Measurements from ENCODE around the gene MGST2. TPM values are rescaled to one million over a fixed set of nuclear protein-coding genes. Genes with fewer than 3 reads are reported as not detected.
A peak's percentile ranks its signal among the peaks of the same experiment; 100 is the strongest.

MGST2 gene
- total RNA-seq, 1 donor from 2014 or later = 42.8 TPM

DNA sequence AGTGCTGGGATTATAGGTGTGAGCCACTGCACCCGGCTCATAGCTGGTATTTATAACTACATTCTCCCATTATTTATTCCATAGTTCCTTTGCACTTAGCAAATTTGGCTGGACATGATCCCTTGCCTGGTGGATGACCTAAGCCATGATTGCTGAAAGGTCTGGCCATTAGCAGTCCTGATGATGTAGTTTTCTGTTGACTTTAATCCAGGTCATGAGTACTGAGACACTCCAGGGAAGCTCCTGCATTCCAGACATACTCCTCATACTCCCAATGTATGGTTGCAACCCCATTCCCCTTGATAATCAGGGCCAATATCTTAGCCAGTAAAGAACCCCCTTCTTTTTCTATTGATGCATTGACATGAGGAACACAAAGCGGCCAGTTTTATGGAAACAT is 24.4 kb upstream of the MGST2 start:
- intact Hi-C loops (cut with DNase I) = loop anchor here (5.0 kb wide), 1 partner anchor 719 kb away; no protein-coding TSS in a partner anchor
- ATAC-seq (no peak), DNase-seq (ENCODE audit: low spot score) (no peak)

DNA sequence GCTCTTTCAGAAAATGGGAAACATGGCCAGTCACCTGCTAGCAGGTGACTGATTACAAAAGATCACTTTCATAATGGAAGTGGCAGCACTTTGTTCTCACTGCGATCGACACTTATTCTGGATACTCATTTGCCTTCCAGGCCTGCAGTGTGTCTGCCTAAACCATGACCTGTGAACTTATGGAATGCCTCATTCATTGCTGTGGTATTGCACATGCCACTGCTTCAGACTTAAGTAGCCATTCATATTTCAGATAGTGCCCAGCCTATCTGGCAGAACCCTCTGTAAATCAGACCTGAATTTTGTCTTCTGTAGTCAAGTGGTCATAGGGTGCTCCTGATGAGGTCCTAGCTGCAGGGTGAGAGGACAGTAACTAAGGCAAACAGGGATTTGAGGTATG is 23.3 kb upstream of the MGST2 start:
- intact Hi-C loops (cut with DNase I) = loop anchor here (5.0 kb wide), 1 partner anchor 720 kb away; no protein-coding TSS in a partner anchor
- ATAC-seq = no peak
- DNase-seq (ENCODE audit: low spot score) = no peak

DNA sequence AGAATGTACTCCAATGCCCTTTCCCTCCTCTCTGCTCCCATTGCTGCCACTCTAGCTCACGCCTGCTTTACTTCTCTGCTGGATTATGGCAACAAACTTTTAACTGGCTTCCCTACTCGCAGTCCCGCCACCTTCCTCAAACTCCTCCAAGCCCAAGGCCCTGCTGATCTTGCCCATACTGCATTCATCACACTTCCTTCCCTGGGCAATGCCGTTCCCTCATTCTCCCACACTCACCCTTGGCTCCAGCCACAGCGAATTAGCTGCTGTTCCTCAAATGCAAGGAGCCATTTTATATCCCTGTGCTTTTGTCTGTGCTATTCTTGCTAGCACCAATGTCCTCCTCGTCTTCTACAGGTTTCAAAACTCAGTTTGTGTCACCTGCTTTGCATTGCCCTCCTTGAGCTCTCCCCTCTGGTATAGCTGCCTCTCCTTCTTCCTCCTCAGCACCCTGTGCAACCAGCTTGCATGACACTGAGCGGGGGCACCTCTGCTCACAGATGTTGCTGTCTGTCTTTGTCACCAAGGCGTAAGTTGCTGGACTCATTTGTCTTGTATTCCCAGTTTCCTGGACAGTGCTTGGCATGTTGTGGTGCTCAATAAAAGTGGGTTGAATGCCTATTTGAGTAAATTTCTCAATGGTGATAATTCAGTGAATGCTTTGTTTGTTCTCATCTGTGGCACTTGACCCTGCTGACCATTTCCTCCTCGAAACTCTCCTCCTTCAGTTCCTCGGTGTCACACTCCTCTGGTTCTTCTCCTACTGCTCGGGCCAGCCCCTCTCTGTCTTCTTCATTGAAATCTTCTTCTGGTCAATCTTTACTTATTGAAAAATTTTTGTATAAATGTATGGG is 22.4 kb upstream of the MGST2 start:
- ATAC-seq = no peak
- intact Hi-C loops (cut with DNase I) = loop anchor here (5.0 kb wide), 1 partner anchor 721 kb away; no protein-coding TSS in a partner anchor
- DNase-seq (ENCODE audit: low spot score) = no peak

DNA sequence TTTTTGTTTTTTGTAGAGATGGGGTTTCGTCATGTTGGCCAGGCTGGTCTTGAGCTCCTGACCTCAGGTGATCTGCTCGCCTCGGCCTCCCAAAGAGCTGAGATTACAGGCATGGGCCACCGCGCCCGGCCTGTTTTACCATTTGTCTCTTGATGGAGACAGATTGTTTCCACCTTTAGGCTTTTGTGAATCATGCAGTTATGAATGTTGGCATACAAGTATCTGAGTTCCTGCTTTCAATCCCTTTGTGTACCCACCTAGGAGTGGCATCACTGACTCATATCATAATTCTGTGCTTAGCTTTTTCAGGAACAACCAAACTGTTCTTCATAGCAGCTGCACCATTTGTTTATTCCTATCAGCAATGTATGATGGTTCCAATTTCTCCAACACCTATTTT is 20.2 kb upstream of the MGST2 start:
- intact Hi-C loops (cut with DNase I) = no loop called here
- DNase-seq (ENCODE audit: low spot score) (no peak), ATAC-seq (no peak)

DNA sequence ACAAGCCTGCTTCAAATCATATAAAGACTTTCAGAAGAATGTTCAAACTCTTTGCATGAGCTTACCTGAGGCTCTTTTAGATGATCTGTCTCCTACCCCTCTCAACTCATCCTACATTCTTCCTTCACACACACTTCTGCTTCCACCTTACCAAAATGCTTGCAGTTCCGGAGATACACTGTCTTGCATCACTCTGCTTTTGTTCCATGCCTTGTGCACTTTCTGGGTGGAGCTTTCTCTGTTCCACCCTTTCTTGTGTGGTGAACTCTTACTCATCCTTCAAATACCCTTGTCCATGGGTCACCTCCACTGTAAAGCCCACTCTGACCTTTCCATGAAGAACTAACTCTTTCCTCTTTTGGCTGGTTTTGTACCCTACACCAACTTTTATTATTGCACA is 18.4 kb upstream of the MGST2 start:
- intact Hi-C loops (cut with DNase I) = no loop called here
- ATAC-seq = no peak
- DNase-seq (ENCODE audit: low spot score) = no peak

DNA sequence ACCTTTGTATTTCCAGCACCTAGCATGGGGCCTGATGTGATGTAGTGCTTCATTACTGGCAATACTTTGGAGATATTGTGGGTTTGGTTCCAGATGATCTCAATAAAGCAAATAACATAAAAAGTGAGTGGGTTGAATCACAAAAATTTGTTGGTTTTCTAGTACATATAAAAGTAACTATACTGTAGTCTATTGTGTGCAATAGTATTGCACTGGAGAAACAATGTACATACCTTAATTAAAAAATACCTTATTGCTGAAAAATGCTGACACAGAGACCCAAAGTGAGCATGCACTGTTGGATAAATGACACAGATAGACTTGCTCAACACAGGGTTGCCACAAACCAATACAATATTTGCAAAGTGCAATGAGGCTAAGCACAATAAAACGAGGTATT is 17.7 kb upstream of the MGST2 start:
- intact Hi-C loops (cut with DNase I) = no loop called here
- ATAC-seq (no peak), DNase-seq (ENCODE audit: low spot score) (no peak)

DNA sequence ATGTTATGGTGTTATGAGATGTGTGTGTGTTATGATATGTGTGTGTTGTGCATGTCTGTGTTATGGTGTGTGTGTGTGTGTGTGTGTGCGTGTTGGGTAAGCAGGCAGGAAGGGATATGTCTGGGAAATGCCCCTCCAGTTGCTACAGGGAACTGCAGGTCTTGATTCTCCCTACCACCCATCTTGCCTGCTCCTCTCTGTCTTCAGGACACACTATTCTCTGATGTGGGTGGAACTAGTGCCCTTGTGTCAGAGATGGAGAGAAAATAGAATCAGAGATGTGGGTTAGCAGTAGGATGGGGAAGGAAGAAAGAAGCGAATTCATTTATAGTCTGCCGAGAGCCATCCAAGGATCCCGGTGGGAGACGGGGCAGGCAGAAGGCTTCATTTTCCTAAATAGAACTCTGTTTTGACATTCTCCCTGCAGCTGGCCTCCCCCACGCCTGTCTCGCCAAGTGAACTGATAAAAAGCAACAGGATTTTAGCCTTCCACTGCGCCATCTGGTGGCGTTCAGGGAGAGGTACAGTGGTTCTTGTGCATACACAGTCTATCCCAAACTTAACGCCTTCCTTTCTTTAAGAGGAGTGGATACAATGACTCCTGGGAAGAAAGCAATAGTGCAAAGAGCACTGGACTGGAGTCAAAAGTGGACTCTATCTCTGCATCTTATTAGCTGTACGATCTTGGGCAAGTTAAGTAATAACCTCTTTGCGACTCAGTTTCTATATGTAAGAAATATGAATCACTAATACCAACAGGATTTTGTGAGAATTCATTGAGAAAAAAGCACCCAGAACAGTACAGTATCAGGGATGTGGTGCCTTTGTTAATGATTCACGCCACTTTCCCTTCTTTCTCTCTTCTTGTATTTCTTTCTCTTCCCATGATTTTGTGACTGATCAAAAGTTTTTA is 14.1 kb upstream of the MGST2 start:
- peak; percentile 91 for DNase-seq (ENCODE audit: low spot score)
- peak; percentile 94 for ATAC-seq
- intact Hi-C loops (cut with DNase I) = loop anchor here (10.0 kb wide), 1 partner anchor 157 kb away; no protein-coding TSS in a partner anchor

DNA sequence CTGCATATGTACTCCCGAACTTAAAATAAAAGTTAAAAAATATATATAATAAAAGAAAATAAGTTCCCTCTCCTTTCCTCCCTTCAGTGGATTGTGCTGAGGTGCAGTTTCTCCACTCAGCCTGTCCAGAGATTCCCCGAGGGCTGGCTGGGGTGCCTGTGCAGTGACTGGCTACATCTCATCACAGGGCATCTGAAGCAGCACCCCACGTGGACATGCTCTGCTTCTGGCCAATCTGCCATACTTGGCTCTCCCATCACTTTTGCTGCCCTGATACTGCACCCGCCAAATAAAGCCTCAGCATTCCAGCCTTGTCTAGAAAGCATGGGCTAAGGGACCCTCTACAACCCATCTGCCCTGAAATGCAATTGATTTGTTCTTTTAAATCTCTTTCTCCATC is 11.1 kb upstream of the MGST2 start:
- ATAC-seq (no peak), DNase-seq (ENCODE audit: low spot score) (no peak)
- intact Hi-C loops (cut with DNase I) = loop anchor here (10.0 kb wide), 1 partner anchor 160 kb away; no protein-coding TSS in a partner anchor

DNA sequence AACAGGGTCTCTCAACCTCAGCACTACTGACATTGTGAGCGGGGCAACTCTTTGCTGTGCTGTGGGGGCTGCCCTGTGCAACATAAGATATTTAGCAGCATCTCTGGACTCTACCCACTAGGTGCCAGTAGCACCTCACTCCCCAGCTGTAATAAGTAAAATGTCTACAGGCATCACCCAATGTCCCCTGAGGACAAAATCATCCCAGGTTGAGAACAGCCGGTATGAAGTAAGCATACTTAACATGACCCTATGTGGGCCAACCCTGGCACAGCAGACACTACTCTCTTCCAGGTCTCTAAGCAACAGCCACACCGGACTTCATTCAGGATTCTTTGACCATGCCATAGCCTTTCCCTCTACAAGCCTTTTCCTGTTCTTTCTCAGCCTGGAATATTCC is 10.5 kb upstream of the MGST2 start:
- DNase-seq (ENCODE audit: low spot score) (no peak), ATAC-seq (peak; percentile 53)
- intact Hi-C loops (cut with DNase I) = loop anchor here (10.0 kb wide), 1 partner anchor 160 kb away; no protein-coding TSS in a partner anchor

DNA sequence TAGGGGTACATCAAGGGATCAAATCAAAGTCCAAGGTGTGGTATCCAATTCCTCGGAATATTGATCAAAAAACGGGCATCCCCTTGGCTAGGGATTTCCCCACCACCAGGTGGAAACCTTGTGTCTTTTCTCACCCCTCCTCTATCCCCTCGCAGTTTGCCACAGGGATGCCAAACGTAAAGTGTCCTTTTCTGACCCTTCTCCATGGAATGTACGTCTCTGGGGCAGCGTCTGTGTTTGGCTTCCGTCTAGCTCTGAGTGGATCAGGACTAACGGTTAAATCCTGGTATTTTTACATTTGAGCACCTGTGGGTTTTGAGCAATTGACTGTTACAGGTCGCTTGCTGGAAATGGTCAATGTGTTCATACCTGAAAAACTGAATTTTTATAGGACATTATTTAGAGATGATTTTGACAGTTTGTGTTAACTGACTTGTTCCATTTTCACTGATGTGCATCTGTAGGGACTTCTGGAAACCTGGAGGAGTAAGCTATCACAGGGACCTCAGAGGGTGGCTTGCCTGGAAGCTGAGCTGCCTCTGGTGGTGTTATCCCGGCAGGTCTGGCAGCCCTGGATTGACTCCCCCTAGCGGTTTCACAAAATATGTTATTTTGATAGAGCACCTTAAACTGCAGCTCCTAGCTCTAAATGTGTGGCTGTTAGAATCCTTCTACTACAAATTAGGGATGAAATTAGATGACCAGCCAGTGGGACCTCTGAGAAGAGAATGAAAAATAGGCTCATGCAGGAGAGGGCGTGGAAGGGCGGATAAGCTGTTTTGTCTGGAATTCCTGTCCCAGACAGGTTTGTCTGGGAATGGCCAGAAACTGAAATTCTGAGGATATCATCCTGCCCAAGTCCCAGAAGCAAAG is 8.8 kb upstream of the MGST2 start:
- ATAC-seq (peak; percentile 83), DNase-seq (ENCODE audit: low spot score) (no peak)
- intact Hi-C loops (cut with DNase I) = loop anchor here (10.0 kb wide), 1 partner anchor 162 kb away; no protein-coding TSS in a partner anchor

DNA sequence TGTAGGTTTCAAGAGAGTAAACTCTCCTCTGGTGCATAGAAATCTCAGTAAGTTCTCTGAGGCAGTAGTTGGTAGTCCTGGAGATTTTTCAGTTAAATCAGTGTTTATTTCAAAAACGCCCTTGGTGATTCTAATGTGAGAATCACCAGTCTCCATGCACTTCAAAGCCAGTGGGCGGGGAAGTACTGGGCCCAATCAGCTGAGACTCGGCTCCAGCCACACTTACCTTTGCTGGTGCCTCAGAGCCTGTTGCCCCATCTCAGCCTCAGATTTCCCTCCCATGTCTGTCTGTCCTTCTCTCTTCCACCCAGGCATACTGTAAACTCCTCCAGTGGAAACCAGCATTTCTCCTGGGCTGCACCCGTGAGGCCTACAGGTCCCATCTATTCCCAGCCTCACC is 7.4 kb upstream of the MGST2 start:
- DNase-seq (ENCODE audit: low spot score) (no peak), ATAC-seq (no peak)
- intact Hi-C loops (cut with DNase I) = loop anchor here (10.0 kb wide), 1 partner anchor 163 kb away; no protein-coding TSS in a partner anchor

DNA sequence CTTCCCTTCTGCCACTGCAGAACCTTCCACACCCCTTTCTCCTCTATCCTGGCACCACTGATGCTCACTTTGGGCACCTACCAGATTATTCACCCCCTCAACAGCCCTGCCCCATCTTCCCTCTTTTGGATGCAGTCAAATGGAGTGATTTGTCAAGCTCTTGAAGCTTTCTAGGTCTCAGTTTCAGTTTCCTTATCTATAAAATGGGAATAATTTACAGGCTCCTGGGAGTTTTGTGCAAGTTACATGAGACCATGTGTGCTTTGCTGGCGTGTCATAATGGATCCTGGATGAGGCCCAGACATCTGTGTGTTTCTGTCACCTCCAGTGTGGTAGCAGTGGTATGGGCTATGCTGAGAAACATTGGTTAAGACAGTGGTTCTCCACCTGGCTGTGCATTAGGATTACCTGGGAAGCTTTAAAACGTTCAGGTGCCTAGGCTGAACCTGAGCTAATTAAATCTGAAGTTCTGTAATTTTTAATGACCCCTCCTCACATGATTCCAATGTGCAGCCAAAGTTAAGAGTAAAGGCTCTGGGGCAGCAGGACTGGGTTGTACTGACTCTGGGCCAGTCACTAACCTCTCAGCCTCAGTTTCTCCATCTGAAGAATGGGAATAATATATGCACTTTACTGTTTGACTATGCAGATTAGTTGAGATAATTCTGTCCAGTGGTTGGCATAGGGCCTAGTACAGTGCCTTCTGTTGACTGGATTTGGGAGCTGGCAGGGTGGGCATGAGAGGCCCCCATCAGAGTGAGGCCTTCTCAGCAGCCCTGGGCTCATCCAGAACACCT is 6.8 kb upstream of the MGST2 start:
- intact Hi-C loops (cut with DNase I) = loop anchor here (10.0 kb wide), 1 partner anchor 164 kb away; no protein-coding TSS in a partner anchor
- no peak for ATAC-seq
- no peak for DNase-seq (ENCODE audit: low spot score)

DNA sequence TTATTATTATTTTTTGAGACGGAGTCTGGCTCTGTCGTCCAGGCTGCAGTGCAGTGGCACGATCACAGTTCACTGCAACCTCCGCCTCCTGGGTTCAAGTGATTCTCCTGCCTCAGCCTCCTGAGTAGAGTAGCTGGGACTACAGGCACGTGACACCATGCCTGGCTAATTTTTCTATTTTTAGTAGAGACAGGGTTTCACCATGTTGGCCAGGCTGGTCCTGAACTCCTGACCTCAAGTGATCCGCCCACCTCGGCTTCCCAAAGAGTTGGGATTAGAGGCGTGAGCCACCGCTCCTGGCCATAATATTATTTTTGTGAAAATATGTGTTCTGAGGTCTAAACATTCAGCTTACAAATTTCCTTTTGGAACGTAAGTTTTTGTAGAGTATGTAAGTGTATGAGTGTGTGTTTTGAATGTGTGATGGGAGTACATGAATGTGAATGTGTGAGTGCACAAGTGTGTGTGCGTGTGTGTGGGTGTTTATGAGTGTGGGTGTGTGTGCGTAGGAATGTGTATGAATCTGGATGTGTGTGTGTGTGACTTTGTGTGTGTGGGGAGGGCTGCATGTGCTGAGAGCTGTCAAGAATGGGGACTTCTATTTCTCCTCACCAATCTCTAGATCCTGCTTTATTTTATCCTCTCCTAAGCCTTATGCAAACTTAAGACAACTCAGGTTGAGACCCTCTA is 5.7 kb upstream of the MGST2 start:
- DNase-seq (ENCODE audit: low spot score) = no peak
- intact Hi-C loops (cut with DNase I) = loop anchor here (10.0 kb wide), 1 partner anchor 165 kb away; no protein-coding TSS in a partner anchor
- ATAC-seq = no peak

DNA sequence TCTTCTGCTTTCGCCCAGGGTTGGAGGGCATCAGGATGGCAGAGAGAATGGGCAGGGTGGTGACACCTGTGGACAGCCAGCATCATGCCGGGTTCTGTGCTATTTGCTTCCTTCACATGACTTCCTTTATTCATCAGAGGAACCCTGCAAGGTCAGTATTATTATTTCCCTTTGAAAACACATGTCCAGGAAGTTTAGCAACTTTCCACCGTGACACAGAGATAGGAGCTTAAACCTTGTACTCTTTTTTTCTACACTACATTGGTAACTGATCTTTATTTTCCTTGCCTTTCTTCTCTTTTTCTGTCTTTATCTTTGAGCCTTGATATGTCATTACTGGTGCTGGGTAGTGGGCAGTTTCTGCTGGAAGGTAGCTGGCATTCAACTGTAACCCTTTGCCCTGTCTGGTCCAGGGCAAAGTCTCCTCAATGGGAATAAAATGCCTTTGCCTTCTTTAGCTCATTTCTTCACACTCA is 5.0 kb upstream of the MGST2 start:
- intact Hi-C loops (cut with DNase I) = no loop called here
- DNase-seq (ENCODE audit: low spot score) (no peak), ATAC-seq (peak; percentile 37)

DNA sequence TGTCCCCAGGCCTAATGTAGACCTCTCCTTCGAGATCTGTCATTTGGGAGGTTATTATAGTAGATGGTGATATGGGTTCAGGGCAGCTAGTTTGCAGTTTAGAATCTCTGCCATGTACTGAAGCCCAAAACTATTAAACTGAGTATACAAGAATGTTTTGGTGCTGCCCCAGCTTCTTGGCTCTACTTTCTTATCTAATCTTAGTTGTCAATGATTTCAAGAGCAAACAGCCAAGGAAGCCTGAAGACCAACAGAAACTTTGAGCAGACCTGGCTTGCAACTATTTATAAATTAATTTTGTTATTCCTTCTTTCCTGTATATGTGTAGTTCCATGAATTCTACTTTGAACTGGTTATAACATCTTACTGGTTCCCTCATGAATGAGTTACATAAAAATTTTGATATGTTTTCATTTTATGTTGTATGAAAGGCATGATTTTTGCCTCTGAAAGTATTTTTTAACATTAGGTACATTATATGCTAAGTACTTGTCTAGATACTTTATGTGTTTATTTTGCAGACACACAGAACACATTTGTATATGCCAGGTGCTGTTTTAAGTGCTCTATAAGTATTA is 2.0 kb upstream of the MGST2 start:
- no peak for DNase-seq (ENCODE audit: low spot score)
- no peak for ATAC-seq
- intact Hi-C loops (cut with DNase I) = no loop called here

DNA sequence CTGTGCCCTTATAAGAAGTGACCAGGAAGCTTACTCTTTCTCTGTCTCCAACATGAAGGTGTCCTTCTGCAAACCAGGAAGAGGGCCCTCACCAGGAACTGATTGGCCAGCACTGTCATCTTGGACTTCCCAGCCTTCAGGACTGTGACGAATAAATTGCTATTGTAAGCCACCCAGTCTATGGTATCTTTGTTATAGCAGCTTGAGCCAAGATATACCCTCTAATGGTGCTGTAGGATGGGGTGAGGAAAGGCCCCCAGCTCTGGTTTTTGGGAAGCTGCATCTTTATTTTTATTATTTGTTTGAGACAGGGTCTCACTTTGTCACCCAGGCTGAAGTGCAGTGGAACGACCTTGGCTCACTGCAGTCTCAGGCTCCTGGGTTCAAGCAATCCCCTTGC is 1.2 kb upstream of the MGST2 start:
- no peak for ATAC-seq
- intact Hi-C loops (cut with DNase I) = no loop called here
- DNase-seq (ENCODE audit: low spot score) = no peak

Data from sciatic nerve (tissue), 2 donors.